Stimulated activated CD4-positive, alpha-beta T cell treated with anti-CD3 and anti-CD28 coated beads, Interleukin-15, amount 100 ng/mL, for 1 hour (primary cell): Measurements from ENCODE around the gene RAB11A.

Source experiments
- DNase-seq, 2 donors: peaks; one replicate each; pipeline ENCODE4 v3.0.0-alpha.2; 2020; ENCODE audit warnings: low read depth in 1 of 2, low spot score in 1 of 2

The RAB11A gene

DNA sequence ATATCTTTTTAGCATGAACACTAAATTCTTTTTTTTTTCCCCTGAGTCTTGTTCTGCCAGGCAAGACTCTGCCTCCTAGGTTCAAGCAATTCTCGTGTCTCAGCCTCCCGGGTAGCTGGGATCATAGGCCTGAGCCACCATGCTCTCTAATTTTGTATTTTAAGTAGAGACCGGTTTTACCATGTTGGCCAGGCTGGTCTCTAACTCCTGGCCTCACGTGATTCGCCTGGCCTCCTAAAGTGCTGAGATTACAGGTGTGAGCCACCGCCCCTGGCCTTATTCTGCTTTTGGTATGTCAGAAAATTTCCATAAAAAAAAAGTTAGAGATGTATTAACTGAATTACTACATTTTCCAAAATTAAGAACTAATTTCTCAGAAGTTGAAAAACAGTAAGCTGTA lies 14.3 kb downstream of the RAB11A start:
- DNase-seq: no peak

DNA sequence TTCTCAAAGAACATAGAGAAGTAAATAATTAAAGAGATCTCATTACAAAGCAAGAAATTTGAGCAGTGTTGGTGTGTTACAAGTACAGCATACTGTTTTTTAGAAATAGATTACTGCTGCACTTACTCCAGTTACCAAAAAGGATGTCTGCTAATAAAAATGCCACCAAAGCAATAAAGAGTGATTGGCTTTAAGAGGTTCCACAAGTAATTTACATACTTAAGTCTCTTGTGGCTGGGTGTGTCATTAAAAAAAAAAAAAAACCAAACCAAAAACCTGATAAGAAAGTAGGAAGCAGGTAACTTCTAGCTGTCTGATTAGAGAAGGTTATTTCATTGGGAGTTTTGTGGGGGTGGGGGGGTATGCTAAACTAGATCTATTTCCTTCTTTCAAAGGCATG lies 15.2 kb downstream of the RAB11A start:
- DNase-seq: no peak

DNA sequence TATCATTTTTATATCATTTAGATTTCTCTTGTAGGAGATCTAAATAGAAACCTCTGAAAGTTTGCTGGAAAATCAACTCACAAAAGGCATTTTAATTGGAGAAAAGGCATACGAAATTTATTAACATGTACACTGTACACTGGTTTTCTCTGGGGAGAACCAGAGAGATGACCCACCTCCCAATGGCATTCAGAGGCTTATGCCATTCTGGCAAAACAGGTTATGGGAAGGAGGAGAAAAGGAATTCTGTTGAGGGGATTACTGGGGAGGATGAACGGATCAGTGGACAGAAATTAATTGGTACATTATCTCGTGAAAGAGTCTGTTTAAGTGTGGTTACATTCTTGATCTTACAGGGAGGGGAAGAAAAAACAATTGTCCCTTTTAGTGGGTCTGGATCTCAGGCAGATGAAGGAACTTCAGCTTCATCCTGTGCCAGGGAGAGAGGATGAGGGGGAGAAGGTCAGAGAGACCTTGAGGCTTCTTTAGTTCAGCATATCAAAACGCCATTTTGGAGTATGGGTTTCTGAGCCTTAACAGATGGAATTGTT lies 16.5 kb downstream of the RAB11A start:
- DNase-seq: no peak

DNA sequence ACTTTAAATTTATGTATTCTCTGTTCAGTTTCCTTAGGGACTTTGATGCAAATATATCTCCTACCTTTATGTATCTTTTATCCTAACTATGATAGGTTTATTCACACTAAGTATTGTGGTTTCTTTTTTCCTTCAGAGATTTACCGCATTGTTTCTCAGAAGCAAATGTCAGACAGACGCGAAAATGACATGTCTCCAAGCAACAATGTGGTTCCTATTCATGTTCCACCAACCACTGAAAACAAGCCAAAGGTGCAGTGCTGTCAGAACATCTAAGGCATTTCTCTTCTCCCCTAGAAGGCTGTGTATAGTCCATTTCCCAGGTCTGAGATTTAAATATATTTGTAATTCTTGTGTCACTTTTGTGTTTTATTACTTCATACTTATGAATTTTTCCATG lies 18.3 kb downstream of the RAB11A start:
- DNase-seq: no peak

DNA sequence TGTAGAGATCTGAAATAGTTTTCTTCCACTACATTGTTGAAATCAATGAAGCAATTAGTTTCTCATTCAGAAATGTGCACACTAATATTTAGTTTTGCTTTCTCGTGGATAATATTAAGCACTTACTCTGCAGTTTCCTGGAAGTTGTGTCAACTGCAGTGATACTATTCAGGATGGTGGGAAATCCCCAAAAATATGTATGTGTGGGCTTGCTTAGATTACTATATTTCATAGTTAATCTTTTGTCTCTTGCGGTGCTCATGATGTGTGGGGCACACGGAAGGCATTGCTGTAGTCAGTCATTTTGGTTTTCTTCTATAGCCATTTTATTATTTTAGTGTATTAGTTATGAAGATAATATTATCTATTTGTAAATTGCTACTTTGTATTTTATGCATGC lies 19.7 kb downstream of the RAB11A start:
- DNase-seq: no peak

DNA sequence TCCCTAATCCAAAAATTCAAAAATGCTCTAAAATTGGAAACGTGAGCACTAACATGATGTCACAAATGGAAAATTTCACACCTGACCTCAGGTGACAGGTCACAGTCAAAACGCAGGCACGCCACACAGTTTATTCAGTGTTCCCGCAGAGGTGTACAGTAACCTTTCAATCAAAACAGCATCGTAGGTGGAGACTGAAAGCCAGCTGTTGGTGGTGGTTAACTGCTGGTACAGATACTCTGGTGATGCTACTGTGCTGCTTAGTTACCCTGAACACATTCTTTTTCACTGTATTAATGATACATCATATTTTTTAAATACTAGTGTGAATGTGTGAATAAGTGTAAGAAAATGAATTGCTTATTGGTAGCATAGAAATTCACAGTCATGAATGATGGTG lies 23.8 kb downstream of the RAB11A start:
- DNase-seq: no peak

DNA sequence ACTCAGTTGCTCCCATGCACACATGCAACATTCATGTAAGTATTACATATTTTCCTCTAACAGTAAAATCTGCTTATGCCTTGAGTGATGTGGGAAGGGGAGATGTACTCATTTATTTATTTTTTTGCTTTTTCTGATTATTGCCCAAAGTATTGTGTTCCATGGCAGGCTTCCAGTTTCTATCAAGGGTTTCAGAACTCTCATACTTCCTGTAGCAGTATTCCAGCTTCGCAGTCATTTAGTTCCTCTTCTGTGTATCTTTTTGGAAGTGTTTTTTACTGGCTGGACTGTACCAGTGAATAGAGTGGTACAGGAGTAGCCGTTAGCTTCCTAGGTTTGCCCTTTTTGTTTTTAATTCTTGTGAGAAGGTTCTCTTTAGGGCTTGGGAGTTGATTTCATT lies 26.9 kb downstream of the RAB11A start:
- DNase-seq: no peak

DNA sequence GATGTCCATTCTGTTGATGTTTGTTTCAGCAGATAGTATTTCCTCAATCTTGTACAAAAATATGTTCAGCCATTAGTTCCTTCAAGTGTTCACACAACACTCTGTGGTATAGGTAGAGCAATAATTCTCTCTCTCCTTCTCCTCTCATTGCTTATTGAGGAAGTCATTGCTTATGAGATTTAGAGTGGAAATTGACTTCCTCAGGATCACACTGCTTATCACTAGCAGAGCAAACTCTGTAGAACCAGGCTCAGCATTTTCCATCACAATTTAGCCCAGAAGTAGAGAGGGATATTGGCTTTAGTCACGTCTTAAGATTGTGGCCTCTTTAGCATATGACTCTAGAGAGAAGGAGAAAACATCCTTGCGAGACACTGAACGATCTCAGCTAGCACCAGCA lies 31.2 kb downstream of the RAB11A start:
- no peak for DNase-seq

DNA sequence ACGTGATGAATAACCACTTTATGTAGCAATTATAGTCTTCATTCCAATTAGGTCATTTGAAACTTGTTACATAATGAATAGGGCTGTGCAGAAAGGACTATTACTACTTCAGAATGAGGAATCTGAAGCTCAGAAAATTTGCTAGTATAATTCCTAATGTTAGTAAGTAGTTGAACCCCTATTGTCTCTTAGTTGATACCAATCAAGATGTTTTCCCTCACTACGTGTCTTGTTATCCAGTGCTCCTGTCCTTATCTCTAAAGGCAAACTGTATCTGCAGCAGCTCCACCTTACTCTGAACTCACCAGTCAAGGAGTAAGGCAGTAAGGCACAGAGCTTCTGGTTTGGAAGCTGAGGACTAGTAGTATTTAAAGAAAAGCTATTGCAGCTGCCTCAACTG lies 32.0 kb downstream of the RAB11A start:
- no peak for DNase-seq

DNA sequence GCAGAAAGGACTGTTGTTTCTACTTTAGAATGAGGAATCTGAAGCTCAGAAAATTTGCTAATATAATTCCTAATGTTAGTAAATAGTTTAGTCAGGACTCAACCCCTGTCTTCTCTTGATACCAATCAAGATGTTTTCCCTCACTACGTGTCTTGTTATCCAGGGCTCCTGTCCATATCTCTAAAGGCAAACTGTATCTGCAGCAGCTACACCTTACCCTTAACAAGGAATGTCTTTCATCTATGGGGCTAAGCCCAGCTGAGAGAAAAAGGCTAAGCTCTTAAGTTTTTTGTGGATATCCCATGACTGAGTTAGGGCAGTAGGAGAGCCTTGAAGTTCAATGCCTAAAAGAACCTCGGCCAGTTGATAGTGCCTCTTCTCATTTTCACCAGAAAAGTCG lies 32.5 kb downstream of the RAB11A start:
- no peak for DNase-seq

DNA sequence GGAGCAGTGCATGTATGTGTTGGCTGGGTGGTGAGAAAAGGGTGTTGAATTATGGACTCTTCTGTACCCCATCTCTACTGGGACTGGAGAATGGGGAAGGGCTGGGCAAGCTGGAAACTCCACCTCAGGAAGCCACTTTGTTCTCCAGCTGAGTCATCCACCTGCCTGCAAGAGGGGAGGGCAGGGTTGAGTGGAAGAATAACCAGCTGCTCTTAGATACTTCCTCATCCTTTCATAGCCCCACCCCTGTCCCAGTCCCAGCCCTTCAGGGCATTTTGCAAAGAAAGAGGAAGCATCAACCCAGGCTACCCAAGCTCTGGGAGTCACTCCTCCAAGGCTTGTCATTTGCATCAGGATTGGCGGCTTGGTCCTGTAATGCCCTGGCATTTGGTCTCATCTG lies 33.1 kb downstream of the RAB11A start:
- DNase-seq: no peak

DNA sequence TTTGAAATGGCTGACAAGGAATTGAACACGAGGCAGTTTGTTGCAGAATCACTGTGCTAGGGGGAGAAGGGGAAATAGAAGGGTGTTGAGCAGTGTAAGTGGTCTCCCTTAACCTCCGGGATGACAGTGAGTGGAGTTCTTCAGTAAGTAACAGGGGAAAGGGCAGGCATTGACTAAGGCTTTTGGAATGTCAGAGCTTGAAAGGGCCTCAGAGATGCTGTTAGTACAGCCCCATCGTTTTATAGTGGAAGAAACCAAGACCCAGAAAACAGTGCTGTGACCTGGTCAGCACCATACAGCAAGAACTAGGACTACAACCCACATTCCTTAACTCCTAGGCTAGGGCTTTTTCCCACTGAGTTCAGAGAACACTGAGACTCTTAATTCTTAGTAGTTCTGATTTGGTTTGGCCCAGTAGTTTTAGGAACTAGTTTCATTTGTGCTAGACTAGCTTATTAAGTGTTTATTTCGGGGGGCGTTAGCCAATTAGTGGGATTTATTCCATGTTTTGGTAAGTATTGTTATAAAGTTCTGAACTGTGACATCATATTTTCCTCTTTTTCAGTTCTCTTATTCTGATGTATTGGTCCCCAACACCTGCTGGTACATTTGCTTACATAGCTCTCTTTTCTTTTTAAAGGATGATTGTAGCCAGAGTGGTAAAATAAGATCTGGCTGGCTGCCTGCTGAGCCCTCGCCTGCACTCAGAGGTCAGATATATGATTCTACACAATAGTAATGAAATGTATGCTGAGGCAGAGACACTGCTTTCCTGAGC lies 34.2 kb downstream of the RAB11A start:
- DNase-seq: no peak

DNA sequence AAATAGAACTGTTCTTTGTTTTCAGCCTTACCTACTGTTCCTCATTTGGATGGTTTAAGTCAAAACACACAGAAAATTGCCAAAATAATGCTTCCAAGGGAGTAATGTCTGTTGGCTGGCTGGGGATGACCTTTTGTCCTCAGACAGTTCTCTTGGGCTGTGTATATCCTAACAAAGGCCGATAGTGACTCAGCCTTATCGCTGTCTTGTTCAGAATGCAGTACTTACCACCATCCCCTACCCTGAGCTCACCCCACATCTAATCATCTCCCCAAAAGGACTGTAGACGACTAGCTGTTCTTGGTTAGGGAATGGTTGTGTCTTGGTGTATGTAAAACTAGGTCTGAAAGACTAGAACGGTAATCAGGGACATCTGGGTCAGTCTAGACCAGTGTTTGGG lies 35.0 kb downstream of the RAB11A start:
- DNase-seq: no peak

DNA sequence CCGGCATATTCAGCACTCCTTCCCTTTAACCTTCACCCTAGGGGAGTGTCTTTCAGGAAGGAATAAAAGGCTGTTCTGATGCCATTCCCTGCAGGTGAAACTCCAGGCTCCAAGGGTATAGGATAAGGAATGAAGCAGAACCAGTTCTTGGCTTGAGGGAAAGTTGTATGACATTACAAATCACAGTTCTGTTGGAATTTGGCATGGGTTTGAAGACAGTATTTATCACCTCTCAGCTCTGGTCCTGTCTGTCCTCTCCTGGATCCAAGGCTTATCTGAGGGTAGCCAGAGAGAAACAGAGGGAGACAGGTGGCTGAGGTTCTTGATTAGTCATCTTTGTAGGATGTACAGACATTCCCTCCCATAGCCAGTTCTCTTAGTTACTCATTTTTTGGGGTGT lies 37.1 kb downstream of the RAB11A start:
- DNase-seq: no peak

DNA sequence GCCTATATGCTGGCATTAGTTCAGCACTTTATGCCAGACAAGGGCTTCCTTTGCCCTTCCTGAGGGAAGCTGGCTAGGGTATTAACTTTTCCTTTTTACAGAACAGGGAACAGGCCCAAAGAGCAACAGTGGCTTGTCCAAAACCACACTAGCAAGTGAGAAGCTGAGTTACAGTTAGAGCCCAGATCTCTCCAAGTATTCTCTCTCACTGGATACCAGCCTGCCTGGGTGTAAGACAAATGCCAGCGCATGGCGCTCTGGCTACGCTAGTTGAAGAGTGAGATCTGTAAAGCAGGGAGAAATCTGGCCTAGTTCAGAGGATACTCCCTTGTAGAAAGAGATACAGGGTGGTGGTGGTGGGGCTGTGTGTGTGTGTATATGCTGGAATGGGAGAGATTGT lies 38.4 kb downstream of the RAB11A start:
- DNase-seq: no peak

DNA sequence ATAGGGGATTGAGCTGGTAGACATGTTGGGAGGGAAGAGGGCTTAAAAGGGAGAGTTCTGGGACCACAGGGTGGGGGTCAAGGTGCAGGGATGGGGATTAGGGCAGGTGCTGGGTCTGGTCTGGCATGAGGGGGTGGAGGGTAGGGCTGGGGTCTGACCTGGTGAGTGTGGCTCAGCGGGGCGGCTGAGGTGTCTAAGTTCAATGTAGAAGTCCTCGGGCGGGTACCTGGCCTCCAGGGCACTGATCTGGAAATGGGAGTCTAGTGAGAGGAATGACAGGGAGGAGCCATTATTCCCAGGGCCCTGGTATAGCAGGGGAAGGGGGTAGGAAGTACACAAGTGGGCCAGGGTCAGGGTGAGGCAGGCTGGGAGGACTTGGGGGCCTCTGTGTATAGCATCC lies 39.6 kb downstream of the RAB11A start:
- no peak for DNase-seq

DNA sequence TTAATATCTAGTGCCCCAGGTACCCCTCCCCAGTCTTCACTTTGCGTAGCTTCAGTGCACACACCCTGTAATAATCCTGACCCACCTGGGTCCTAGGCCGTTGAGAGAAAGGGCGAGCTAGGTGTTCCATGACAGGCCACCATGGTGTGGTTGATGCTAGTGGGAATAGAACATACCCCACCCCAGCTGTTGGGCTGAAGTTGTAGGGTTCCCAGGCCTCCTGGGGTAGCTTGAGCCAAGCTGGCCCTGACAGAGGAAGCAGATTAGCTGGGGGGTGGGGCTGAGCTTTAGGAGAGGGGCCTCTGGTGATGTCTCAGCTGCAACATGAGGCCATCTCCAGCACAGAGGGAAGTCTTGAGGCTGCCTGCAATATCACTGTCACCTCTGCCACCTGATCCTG lies 40.5 kb downstream of the RAB11A start:
- no peak for DNase-seq

DNA sequence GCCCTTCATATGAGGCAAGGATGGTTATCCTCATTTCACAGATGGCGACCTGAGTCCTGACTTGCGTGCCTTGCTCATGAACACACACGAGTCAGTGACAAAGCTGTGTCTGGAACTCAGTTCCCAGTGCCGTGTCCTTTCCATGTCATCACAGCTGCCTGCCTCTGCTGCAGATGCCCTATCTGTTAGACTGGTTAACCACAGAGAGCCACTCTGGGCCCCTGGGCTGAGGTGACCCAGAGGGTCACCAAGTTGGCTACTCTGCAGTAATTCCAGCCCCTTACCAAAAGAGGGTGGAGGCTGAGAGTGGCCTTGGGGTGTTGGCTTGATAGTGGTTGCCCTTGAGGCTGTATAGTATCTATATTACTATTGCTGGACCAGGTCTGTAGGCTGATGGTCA lies 41.0 kb downstream of the RAB11A start:
- DNase-seq: no peak

DNA sequence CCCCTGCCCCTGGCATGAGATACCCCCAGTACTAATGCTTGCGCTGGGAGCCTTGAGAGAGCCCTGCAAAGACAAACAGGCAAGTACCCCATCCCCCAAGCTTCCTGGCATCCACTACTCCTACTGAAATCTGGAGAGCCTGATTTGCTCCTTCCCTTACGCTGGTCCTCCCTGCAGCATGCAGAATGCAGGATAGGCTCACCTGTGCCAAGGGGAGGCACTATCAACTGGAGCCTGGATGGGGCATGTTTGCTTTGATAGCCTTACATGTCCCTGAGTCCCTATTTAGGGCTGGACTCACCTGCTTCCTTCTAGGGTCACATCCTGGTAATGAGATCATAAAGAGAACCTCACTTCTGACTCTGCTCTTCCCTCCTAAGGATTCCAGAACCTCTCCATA lies 42.9 kb downstream of the RAB11A start:
- DNase-seq: no peak

DNA sequence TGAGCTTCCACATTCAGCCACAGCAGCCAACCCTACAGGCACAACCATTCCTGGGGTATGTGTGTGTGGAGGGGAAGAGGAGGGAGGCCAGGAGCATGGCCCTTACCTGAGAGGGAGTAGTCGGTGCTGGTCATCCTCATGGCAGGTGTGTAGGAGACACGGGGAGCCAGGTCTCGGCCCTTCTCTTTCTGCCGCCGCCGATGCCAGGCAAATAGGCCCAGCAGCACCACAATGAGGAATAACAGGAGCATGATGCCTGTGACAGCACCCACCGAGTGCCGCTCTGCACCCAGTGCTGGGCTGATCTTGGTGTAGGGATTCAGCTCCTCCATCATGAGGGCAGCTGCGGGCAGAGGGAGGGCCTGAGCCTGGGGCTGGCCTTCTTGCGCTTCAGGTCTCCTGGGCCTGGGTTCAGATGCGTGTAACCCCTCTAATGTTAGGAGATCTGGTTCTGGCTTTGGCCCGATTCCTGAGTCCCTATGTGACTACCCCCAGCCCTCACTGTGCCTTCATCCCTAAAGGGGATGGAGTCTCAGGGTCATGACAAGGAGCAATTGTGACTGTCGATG lies 44.4 kb downstream of the RAB11A start:
- DNase-seq: no peak

DNA sequence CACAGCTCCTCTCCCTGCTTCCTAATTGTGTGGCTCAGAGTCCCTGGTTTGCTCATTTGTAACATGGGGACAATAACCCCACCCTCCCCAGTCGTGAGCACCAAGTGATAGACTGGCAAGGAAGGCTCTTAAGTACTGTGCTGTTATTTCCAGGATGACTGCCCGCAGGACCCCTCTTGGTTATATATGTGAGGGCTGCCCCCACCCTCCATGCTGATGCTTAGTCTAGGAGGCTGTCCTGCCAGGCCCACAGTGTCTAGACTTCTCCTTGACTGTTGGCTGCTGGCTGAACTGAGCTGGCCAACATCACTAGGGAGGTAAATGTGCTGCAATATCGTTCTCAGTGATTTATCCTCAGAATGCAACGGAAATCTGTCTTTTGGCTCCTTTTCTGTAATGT lies 45.1 kb downstream of the RAB11A start:
- no peak for DNase-seq

DNA sequence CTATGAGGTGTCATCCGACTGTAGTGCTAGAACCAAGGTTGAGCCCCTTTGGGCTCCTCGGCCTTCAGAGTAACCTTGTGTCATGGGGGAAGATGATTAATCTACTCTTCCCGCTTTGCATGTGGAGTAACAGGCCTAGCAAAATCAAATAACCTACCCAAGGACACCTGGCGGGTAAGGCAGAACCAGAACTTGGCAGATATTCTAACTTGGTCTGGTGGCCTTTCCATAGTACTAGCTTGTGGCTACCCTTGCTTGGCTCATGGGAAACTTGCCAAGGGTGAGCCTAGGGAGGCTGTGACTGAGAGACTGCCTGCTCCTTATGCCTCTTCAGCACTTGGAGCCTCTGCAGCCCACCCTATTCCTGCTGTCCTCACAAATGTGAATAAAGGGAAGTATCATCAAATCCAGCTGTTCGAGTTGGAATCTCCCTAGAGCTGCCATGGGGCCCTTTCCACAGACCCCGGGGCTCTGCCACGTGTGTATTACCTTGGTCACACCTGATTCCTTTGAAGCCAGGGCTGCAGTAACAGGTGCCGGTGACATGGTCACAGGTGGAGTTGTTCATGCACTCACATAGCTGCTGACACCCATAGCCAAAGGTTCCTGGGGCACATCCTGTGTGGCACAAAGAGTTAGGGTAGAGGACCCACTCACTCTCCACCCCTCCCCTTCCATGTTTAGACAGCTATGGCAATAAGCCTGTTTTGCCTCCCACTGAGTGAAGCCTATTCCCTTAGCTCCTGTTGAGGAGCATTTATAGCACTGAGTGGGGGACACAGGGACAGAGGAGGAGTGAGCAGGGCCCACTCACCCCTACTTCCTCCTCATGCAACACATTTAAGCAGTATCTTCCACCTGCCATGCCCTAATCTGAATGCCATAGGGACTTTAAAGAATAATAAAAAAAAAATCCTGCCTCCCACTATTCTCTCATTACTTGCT lies 46.0 kb downstream of the RAB11A start:
- DNase-seq: no peak
